SH-SY5Y (cell line): ENCODE measurements around the gene AIFM1.
A peak's percentile ranks its signal among the peaks of the same experiment; 100 is the strongest.

Source experiments
- GATA2 ChIP-seq: IDR thresholded peaks from 2 replicates; pipeline ENCODE4 v1.6.1; 2011; ENCODE audit warnings: mild to moderate bottlenecking, low read depth, low read length
- GATA3 ChIP-seq: IDR thresholded peaks from 2 replicates; pipeline ENCODE4 v1.6.1; 2011; ENCODE audit warnings: low read depth, mild to moderate bottlenecking, low read length, moderate library complexity

AIFM1 gene

GRCh38 chrX:130117166-130117565 lies 48.5 kb downstream of the AIFM1 start:
- TF ChIP-seq GATA2, result no peak
- TF ChIP-seq GATA3, result no peak

GRCh38 chrX:130114141-130114588 lies 51.5 kb downstream of the AIFM1 start:
- TF ChIP-seq GATA3, result no peak
- no peak for TF ChIP-seq GATA2

GRCh38 chrX:130111220-130112154 lies 54.2 kb downstream of the AIFM1 start:
- TF ChIP-seq GATA2 (no peak), GATA3 (no peak)

- no peak for TF ChIP-seq GATA3
- no peak for TF ChIP-seq GATA2
These were observed 55.0 kb downstream of the AIFM1 start, which contains the start of gene ELF4 for GRCh38 chrX:130110379-130111219. TSS of gene ELF4 (minus strand) at chrX:130110497. CDS start at chrX:130081330, 29,167 bp downstream.

GRCh38 chrX:130109429-130110378 lies 55.9 kb downstream of the AIFM1 start:
- TF ChIP-seq GATA2, result no peak
- no peak for TF ChIP-seq GATA3

GRCh38 chrX:130108647-130109428 lies 56.8 kb downstream of the AIFM1 start:
- TF ChIP-seq GATA3 (no peak), GATA2 (no peak)

- TF ChIP-seq GATA3 (no peak), GATA2 (no peak)
These were observed 59.6 kb downstream of the AIFM1 start for GRCh38 chrX:130106071-130106470.

GRCh38 chrX:130105244-130105643 lies 60.4 kb downstream of the AIFM1 start:
- TF ChIP-seq GATA2 (no peak), GATA3 (no peak)

- TF ChIP-seq GATA2, result no peak
- TF ChIP-seq GATA3, result no peak
These were observed 62.0 kb downstream of the AIFM1 start for GRCh38 chrX:130103605-130104004.

GRCh38 chrX:130100180-130100579 lies 65.5 kb downstream of the AIFM1 start:
- no peak for TF ChIP-seq GATA3
- TF ChIP-seq GATA2, result no peak

- no peak for TF ChIP-seq GATA3
- TF ChIP-seq GATA2, result no peak
These were observed 67.5 kb downstream of the AIFM1 start for GRCh38 chrX:130098210-130098552.

GRCh38 chrX:130097507-130098209 lies 68.0 kb downstream of the AIFM1 start:
- TF ChIP-seq GATA2, result peak; percentile 99
- peak; percentile 86 for TF ChIP-seq GATA3
